ENCODE results near the gene RFX4.

GRCh38 chr12:106581543-106582248, 1.1 kb upstream of the RFX4 start:
- TF ChIP-seq GATA2 (IDR thresholded peaks at IDR 0.05; ENCODE audit: low read depth, low read length) (no peak), GATA3 (IDR thresholded peaks at IDR 0.05; ENCODE audit: low read depth, low read length) (no peak)
